HG03159 (cell line): ENCODE results near the gene SCRN2.

Experiments used
- ATAC-seq: cut with Tn5 transposase; IDR thresholded peaks from one replicate; pipeline ENCODE4 v1.9.1; 2021; ENCODE audit warnings: mild to moderate bottlenecking, moderate library complexity; ENCODE audit not compliant: unreplicated experiment

SCRN2 gene

DNA sequence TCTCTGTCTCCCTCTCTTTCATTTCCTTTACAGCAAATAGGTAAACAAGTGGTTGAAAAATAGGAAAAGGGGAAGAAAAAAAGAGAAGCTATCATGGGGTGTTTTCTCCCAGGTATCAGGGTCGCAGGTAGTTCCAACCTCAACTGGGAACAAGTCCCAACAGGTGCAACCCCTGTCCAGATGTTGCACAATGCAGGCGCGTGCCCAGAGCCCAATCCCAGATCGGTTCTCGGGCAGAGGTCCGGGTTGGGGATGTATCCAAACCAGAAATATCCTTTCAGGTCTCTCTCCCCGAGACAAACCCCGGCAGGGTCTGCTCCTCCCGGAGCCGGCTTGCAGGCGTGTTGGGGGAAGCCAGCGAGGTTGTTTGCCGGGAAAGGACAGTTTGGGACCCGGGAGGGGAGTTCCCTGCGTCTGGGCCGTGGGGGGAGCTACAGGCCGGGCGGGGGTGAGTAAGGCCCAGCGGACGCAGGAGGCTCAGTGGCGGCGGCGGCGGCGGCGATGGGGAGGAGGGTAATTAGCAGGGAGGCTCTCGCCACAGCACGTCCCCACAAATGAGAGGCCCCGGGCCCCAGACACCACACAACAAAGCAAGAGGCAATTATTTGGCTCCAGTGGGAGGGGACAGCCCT, 31.1 kb upstream of the SCRN2 start:
- no peak for ATAC-seq

DNA sequence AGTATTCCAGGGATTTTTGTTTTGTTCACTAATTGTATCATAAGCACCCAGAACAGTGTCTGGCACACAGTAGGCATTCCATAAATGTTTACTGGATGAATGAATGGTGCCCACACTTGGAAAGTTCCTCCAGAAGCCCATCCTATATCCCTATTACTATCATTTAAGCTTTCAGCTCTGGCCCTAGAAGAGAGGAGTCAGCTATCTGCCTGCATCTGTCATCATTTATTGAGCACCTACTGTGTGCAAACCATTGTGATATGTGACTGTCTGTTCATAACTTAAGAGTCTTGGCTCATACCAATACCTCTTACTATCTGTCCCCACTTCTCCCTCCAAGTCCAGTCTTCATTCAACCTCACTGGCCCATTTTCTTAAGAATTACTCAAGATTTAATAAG, 30.0 kb upstream of the SCRN2 start:
- ATAC-seq = no peak

DNA sequence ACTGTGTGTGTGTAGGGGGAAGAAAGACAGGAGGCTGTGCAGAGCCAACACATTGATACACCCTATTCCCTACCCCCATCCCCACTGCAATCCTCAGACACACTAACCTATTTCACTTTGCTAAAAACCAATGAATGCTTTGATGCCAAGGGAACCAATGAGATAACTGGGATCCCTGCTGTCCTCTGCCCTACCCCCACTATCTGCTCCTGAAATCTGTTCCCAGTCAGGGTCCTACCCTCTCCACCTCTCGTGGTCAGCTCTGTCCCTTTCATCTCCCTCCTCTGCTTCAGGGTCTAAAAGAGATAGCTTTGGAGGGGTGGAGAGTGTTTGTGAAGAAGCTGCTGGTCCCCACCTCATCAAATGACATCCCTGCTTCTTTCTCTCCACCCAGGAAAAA, 29.0 kb upstream of the SCRN2 start:
- ATAC-seq = no peak

DNA sequence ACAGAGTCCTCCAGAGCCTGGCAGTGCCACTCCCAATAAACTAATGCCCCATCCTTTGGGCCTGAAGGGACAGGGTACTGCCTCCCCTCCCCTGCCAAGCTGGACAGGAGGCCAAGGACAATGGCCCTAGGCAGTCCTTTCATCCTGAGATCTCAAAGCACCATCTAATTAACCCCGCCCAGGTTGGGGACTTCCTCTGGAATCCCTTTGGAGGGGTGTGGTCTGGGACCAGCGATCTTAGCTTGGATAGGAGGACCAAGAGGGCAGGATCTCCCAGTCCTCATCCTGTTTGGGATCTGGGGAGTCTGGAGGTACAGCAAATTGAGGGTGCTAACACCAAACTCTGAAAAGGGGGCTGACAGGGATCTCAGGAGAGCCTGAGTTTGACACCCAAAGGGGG, 28.0 kb upstream of the SCRN2 start:
- ATAC-seq = no peak

DNA sequence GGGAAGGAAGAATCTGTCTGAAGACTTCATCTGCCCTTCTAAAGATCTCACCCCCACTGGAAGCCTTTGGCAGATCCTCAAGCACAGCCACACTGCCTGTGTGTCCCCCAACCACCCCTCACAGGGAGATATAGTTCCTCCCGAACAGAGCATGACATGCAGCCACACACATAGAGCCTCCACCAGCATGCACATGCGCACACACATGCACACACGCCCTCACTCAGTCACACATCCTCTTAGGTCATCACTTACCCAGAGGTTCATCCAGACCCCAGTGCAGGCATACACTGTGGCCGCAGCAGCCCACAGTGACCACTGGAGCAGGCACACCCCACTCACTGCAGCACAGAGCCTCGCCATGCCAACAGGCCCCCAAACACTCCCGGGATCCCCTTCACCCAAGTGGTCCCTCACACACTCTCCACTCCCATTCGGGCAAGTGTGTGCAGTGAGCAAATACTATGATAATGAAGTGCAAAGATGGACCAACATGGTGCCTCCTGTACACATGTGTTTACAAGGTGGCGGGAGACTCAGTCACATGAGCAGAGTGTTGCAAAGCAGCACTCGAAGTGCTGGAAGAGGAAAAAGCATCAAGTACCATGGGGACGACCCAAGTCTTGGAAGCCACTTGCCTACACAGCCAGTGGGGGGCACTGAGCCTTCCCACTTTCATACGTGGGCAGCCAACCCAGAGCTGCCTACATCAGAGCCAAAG, 26.9 kb upstream of the SCRN2 start:
- no peak for ATAC-seq

DNA sequence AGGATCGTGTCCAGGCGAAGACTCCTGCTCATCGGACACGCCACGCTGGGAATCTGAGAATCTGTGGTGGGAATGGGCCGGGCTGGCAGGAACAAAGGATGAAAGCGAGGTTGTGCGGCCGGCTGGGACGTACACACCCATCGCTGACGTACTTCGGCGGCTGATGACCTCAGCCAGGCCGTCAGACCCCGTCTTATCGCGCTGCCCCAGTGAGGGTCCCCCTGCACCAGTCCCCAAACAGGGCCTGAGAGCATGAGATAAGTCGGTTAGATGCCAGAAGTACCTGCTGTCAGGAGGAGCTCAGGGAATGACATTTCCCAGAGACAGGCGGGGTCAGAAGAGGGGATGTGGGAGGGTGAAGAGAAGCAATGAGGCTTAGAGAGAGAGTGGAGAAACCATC, 25.9 kb upstream of the SCRN2 start:
- no peak for ATAC-seq

DNA sequence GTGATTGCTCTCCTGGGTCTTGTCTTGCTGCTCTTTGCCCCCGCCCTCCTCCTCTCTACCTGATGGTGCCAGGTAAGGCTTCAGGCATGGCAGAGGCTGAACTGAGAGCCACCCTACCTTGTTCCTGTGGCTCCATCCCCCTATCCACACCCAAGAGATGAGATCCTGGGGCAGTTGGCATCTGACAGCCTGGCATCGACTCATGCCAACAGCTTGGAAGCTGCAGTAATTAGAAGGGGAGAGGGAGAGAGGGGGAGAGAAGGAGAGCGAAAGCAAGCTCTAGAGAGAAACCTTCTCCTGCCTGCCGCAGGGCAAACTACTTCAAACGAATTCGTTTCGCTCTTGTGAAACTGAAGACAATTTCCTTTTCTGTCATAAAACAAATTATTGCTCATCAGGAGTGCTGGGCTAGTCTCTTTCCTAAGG, 23.7 kb upstream of the SCRN2 start:
- no peak for ATAC-seq

DNA sequence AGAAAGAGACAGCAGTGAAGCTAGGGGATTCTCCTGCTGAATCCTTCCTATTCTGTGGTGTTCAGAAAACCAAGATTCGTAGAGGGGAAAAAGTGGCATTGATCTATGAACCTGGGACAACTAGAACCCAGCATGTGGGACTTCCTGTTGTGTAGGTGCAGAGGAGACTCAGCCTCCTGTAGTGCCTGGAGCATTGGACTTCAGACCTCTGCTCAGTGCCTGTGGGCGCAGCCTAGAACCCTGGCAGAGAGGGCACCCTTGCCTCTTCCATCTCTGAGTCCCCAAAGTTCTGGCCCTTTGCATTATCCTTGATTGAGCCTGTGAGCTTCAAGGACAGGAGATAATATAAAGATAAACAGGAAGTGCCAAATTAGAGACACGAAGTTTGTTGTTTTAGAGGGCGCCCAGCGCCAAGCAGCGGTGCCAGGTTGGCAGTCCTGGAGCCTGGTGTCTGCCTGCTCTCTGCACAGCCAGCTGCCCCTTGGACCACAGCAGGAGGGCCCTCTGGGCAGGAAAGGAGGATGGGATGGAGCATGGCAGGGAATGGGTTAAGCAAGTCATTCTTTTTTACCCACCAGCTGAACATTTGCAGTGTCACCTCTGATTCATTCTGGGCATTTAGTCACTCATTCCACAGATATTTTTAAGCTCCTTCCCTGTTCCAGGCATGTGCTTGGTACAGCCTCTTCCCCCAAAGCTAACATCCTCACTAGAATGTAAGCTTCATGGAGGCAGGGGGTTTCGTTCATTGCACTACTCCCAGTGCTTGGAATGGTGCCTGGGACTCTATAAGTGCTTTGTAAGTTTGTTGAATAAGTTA, 21.8 kb upstream of the SCRN2 start:
- ATAC-seq = no peak

DNA sequence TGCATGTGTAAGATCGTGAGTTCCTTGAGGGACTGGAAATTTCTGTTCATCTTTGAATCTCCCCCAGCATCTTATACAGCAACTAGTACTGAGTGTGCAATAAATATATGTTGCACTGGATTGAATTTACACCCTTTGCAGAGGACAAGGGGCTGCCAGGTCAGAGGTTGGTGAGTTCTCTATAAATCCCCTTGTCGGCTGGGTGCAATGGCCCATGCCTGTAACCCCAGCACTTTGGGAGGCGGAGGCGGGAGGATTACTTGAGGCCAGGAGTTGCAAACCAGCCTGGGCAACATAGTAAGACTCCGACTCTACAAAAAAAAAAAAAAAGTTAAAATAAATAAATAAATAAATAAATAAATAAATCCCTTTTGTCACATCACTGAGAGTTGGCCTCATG, 19.3 kb upstream of the SCRN2 start:
- ATAC-seq = no peak

DNA sequence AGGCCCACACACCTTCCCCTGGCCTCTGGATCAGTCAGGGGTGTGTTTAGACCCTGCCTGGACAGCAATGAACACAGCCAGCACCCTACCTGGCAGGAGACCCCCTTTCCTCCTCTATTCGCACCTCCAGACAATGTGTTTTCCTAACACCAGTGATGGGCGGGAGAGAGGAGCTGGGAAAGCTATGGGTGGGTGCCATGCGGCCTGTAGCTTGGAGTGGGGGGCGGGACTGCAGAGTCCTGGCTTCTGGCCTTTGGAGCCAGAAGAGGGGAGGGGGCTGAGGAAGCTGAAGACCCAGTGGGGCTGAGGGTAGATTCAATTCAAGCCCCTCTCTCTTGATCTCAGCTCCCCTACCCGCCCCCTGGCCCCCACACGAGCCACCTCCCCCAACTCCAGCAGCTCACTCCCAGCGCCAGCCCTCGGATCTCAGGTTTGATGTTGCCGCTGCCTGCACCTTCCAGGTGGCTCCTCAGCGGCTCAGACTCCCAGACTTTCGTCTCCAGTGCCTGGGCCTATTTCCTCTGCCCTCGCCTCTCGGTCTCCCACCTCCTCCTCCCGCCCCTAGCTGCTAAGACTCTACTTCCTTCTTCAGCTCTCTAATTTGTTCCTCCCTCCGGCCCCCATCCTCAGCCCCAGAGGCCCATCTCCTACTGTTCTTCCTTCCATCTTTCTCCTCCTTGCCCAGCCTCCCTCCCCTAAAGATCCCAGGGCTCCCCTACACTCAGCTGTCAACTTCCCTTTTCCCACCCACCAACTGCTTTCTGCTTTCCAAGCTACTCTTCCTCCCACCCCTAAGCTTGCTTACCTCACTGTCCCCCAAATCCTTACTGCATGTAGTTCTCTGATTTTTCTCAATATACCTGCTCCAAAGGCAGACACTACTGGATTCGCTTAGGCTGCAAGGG, 16.7 kb upstream of the SCRN2 start:
- no peak for ATAC-seq

DNA sequence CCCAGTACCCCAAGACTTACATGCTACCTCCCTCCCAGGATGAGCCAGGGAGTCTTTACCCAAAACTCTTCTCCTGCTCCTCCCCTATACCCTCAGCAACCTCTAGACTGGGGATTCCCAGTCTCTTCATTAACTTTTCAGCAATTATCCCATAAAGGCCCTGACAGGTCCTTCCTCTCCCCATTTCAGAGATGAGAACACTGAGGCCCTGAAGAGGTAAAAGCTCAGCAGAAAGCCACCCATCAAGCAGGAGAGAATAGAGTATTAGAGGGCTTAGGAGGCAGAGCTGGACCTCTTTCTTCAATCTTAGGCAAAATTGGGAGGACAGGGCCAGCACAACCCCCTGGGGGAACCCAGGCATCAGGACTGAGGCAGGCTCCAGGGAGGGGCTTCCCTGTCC, 15.8 kb upstream of the SCRN2 start:
- ATAC-seq = no peak

DNA sequence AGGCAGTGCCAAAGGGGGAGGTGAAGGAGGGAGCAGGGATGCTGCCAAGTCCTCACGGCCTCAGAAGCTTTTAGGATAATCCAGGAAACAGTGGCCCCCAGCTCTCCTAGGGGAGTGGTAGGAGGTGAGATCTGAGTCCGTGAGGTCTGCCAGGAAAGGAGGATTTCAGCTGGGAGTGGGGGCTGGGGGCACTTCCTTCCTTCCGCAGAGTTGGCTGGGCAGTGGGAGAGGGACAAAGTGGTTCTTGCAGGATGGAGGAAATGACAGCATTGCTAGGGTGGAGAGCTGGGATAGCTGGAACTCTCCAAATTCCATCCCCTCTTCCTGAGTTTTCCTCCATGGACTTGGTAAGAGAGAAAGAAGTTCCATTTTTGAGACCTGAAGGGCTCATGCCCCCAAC, 14.7 kb upstream of the SCRN2 start:
- no peak for ATAC-seq

DNA sequence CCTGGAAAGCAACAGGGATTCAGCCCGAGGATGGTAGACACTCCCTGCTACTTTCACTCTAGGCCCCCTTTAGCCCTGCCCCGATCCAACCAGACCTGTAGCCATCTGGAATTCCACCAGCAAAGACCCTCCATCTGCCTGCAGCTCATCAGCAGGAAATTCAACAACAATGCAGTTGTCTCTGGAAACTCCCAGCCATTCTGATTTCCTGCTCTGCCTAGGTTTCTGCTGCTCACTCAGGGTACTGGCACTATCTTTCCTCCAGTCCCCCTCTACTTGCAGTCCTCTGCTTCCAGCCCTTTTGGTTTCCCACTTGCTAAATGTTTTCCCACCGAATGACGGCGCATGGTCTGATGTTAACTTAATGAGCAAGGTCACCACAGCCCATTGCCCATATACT, 12.5 kb upstream of the SCRN2 start:
- ATAC-seq = no peak

DNA sequence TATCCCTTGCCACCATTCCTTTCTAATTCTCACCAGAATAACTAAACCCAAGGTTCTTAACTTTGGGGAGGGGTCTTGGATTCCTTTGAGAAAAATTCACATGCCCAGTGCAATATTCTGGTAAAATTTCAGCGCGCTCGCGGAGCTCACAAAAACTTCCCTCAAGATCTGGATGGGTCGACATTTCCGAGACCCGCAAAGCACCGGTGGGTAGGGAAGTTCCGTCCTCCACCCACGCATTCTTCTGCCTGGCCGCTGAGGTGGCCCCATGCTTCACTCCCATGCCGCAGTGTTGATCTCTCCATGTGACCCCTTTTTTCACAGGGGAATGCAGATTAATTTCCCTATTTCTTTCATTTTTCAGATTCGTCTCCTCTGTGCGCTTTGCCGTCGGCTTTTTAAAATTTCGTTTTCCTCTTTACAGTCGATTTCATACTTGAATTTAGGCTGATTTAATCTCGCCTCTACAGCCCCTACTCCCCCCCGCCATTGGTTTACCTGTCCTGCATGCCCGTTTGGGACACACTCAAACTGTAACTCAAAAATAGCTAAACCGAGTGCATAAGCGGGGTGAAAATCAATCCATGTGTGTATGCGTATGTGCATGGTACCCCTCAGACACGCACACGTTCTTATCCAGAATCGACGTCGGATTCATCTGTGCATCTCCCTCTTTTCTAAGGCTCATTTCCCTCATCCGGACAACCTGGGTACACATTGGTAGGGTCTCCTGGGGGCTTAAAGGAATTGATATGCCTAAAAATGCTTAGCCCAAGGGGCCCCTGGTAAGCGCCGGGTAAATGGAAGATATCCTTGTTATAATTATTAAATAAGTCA, 11.3 kb upstream of the SCRN2 start:
- no peak for ATAC-seq

DNA sequence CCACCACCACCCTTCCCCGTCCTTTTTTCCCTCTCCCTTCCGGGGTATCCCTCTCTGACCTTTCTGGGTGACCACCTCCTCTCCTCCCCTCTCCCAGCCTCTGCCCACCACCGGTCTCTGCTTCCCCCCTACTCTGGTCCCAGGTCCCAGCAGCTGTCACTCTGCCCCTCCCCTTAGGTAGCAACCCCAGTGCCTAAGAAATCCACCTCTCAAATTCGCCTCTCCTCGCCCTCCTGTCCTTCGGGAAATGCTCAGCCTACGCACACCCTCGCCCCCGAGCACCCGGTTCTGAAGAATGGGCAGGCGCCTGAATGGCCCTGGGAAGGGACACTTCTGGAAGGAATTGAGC, 10.7 kb upstream of the SCRN2 start:
- no peak for ATAC-seq

DNA sequence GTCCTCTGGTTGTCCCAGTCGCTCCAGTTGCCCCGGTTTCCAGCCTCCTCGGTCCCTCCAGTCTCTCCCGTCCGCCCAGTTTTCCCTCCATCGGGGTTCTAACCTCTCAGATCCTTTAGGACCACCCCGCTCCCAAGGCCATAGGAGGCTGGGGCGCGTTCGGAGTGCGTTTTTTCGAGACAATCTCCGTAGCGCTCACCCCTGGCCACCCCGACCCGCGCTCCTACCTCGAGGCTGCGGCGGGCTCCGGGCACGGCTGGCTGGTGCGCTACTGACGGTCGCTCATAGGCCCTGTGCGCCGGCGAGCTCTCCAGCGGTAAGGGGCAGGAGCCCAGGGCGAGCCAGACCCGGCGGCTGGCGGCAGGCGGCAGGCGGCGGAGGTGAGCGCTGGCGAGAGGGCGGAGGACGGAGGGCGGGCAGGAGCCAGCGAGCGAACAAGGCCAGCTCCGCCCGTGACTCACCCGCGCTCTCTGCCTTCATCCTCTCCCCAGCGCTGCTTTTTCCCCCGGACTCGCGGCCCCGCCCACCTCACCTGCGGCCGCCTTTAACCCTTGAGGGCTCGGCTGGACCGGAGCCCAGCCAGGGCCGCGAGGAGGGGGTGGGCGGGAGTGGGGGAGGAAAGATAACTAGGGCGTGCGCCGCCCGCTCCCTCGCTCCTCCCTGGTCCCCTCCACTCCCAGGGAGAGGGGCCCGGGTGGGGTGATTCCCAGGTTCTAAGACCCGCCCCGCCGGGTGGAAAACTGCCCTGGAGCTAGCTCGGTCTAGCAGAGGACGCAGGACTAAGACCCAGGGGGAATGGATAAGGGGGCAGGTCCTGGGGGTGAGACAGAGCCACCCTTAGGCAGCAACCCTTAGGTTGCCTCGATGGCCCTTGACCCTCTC, 9.9 kb upstream of the SCRN2 start, which contains the start of gene SP6:
SP6 (minus strand) TSS at position 472 of the 882 bp plus-strand sequence. CDS start 2,734 bp downstream, outside the sequence.
- ATAC-seq = no peak

DNA sequence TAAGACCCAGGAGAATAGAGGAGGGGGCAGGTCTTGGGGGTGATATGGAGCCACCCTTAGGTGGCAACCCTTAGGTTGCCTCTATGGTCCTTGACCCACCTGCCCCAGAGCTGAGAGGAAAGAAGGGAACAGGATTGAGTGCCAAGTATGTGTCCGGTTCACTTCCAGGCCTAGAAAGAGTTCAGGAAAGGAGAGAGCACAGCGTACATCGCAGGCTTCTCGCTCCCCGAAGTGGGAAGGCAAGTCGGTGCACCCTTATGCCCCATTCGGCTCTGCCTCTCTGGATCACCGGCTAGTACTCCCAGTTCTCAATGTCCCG, 9.3 kb upstream of the SCRN2 start:
- ATAC-seq = no peak

DNA sequence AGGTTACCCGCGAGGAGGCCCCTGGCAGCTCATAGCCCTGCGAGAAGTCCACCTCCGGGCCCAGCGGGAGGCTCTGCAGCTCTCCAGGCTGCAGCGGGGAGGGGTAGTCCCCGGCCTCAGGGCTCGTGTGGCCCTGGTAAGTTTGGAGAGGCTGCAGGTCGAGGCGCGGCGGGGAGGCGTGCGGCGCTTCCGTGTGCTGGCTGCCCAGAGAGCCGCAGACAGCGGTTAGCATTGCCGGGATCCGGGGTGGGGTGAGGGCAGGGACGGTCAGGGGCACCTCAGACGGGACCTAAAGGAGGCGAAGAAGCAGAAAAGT, 7.1 kb upstream of the SCRN2 start:
- ATAC-seq = no peak
